Fibroblast of lung (primary cell): ENCODE results near the gene FSIP1.

Experiments
- CTCF ChIP-seq, 2 donors: IDR thresholded peaks in 1 of 2; conservative IDR thresholded peaks in 1 of 2; 1 replicate in 1 of 2; 2 replicates in 1 of 2; pipeline ENCODE4 v1.5.1; 2011 to 2012; ENCODE audit warnings: low read length in 2 of 2, control low read depth in 1 of 2, inconsistent platforms in 1 of 2, low read depth in 1 of 2, mild to moderate bottlenecking in 1 of 2
- EZH2 ChIP-seq: IDR thresholded peaks from 2 replicates; pipeline ENCODE4 v1.5.1; 2012; ENCODE audit warnings: low read length, control low read depth, mild to moderate bottlenecking; ENCODE audit errors: missing control alignments

- TF ChIP-seq CTCF (conservative IDR thresholded peaks at IDR 0.05 in 1 of 2, IDR thresholded peaks at IDR 0.05 in 1 of 2; ENCODE audit: low read depth in 1 of 2, low read length in 2 of 2), result no peak
- no peak for TF ChIP-seq EZH2
Measured at GRCh38 chr15:39796601-39797000, 14.0 kb upstream of the FSIP1 start.
